Ramos (cell line): Measurements from ENCODE around the gene ST6GALNAC5.
"Not testable (repeated sequence)": the region's sequence is repeated elsewhere in the genome, so short reads cannot be mapped to it uniquely, and the experiment has no call there.

ENCODE experiments used
- in situ Hi-C: fragments of 300-500 bp; cut with MboI; formaldehyde crosslinking; loops from one replicate; pipeline ENCODE4 v1.14.3; 2022; ENCODE audit warnings: low sequenced_read_pairs; ENCODE audit not compliant: unreplicated experiment

Gene ST6GALNAC5

GRCh38 chr1:76929136-76929535 lies 61.9 kb downstream of the ST6GALNAC5 start:
- in situ Hi-C loops, result no loop called here

GRCh38 chr1:76933847-76934815 lies 66.9 kb downstream of the ST6GALNAC5 start:
- in situ Hi-C loops, result no loop called here

DNA sequence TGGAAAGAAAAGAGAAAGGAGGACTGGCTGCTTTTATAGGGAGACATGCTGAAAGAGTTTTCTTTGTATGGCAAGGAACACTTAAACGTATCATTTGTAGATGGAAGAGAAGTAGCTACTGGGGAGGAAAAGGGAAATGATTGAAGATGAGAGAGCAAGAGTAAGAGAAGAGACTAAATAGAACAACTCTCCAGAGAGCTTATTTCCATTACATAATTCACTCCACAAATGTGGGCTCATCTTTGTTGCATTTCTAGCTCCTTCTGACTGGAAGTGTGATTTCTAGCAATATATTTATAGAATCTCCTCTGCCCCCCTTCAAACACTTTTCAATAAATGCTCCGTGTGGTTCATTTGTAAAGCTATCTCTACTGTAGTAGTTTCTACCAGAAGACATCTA lies 71.0 kb downstream of the ST6GALNAC5 start:
- in situ Hi-C loops, result no loop called here

- in situ Hi-C loops, result no loop called here
These were observed 72.0 kb downstream of the ST6GALNAC5 start for GRCh38 chr1:76939050-76939816.

DNA sequence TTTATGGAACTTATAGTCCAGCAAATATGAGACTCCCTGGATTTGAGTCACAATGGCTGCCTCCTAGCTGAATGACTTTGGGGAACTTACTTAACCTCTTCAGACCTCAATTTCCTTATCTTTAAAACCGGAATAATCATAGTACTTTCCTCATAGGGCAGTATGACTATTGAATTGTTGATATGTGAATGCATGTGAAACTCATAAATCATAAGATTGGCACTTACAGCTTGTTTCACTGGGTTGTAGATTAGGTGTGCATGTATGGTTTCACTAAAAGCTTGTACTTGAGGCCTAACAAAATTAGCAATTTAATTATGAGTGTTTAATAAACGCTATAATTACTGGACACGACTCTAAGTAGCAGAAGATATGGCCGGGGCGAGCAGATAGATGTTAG lies 72.5 kb downstream of the ST6GALNAC5 start:
- in situ Hi-C loops, result no loop called here

DNA sequence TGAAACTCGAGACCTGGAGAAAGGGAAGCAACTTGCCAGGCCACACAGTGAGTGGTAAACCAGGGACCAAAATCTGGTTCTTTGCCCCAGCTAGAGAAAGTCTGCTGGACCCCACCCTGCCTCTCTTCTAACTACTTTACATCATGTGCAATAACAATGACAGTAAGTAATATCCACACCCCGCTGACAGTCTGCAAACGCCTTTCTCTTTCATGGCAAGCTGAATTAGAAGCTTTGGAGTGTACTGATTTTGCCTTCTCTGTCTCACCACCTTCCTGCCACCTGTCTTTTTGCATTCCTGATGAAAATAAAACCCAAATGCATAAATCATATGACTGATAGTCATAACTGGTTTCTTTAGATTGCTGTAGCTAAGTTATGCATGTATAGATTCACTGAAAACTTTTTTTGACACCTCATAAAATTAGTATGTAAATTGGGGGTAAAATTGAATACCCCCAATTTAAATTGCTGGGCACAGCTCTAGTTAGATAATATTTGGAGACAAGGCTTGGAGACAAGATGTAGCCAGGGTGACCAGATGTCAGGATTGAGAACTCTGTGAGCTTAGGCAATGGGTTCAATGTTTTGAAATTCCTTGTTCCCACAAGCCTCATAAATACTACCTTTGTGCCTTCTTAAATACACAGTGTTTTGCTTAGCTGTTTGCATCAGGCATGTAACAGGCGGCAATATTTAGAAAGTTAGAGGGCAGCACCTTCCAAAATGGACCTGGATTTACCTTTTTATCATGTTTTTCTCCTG lies 73.5 kb downstream of the ST6GALNAC5 start:
- in situ Hi-C loops, result no loop called here

GRCh38 chr1:76942549-76942948 lies 75.3 kb downstream of the ST6GALNAC5 start:
- in situ Hi-C loops, result no loop called here

- in situ Hi-C loops, result no loop called here
These were observed 77.7 kb downstream of the ST6GALNAC5 start for GRCh38 chr1:76944942-76945341.

GRCh38 chr1:76948846-76949245 lies 81.6 kb downstream of the ST6GALNAC5 start:
- in situ Hi-C loops, result no loop called here

DNA sequence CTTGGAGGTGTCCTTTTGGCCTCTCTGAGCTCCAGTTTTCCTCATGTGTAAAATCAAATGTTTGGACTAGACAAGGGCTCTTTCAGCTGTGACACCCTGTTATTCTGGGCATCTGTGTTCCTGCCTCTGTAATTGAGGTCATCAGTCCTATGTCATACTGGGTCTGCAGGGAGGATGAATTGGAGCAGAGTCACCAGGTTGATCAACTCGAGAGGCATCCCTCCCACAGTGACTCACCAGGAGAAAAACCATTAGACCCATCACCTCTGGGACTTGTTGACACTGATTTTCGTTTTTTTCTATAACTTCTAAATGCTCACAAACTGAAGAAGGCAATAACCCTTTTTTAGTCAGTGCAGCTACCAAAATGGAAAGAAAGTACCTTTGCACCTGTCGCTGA lies 82.2 kb downstream of the ST6GALNAC5 start:
- in situ Hi-C loops, result no loop called here

DNA sequence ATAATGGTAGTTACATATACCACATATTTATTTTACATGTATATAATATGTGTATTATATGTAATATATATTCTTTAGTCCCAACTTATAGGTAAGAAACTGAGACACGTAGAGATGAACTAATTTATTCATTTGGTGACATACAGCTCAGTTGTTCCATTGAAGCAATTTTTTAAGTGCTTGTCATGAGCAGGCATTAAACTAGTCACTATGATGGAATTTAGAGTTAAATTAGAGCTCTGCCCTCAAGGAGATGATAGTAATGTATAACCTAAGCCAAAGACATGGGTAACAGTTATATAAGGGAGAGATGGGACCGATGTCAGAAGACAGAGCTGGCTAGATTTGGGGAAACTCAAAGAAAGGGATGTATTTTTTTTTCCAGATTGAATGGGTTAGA lies 83.0 kb downstream of the ST6GALNAC5 start:
- in situ Hi-C loops, result no loop called here

GRCh38 chr1:76951153-76951552 lies 83.9 kb downstream of the ST6GALNAC5 start:
- in situ Hi-C loops, result no loop called here

- in situ Hi-C loops, result no loop called here
These were observed 88.4 kb downstream of the ST6GALNAC5 start for GRCh38 chr1:76955652-76956051.

GRCh38 chr1:76957961-76958360 lies 90.7 kb downstream of the ST6GALNAC5 start:
- in situ Hi-C loops, result no loop called here

GRCh38 chr1:76958828-76959227 lies 91.5 kb downstream of the ST6GALNAC5 start:
- in situ Hi-C loops, result no loop called here

- in situ Hi-C loops, result no loop called here
These were observed 92.3 kb downstream of the ST6GALNAC5 start for GRCh38 chr1:76959556-76959955.

GRCh38 chr1:76961181-76961819 lies 94.0 kb downstream of the ST6GALNAC5 start:
- in situ Hi-C loops, result no loop called here

GRCh38 chr1:76961820-76962207 lies 94.5 kb downstream of the ST6GALNAC5 start:
- in situ Hi-C loops, result no loop called here

DNA sequence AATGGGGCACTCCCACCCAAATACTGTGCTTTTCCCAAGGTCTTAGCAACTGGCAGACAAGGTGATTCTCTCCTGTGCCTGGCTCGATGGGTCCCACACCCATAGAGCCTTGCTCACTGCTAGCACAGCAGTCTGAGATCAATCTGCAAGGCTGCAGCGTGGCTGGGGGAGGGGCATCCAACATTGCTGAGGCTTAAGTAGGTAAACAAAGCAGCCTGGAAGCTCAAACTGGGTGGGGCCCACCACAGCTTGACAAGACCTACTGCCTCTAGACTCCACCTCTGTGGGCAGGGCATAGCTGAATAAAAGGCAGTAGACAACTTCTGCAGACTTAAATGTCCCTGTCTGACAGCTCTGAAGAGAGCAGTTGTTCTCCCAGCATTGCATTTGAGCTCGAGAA lies 114.0 kb downstream of the ST6GALNAC5 start:
- in situ Hi-C loops, result not testable (repeated sequence)

DNA sequence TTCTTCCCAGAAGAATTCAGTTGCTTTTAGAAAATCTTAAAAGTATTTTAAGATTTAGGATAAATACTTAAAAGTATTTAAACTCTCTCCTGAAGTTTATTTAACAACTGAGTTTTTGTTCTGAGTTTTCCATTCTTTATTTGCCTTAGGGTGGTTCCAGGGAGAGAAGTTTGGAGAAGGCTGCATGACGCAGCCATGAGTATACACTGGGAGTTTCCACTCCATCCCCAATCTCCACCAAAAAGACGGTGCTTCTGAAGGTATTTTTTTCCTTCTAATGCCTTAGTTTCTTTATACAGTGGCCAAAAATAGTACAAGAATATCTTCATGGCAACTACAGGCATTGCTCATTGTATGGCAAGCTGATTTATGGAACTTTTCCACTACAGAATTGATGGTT lies 122.7 kb downstream of the ST6GALNAC5 start:
- in situ Hi-C loops, result no loop called here
